ENCODE measurements around the gene KIZ. TPM values are rescaled to one million over a fixed set of nuclear protein-coding genes. Genes with fewer than 3 reads are reported as not detected.

Gene KIZ
- total RNA-seq, 1 experiment from 2014 or later = 43.6 TPM

GRCh38 chr20:21114584-21114983 lies 11.3 kb upstream of the KIZ start (continued):
- TF ChIP-seq ARID4B (CRISPR knock-in tag; IDR thresholded peaks at IDR 0.05; ENCODE audit: borderline replicate concordance) = no peak
- TF ChIP-seq KAT7 (CRISPR knock-in tag; IDR thresholded peaks at IDR 0.05; ENCODE audit: borderline replicate concordance) = no peak
- no peak for TF ChIP-seq PRDM15 (CRISPR knock-in tag; IDR thresholded peaks at IDR 0.05)

- Mint-ChIP-seq H3K27ac (no peak overlapping the region), H3K9me3 (peaks cover 6% of the 10 kb centered on the region), H3K36me3 (no peaks in the 10 kb centered on the region), H3K4me1 (no peaks in the 10 kb centered on the region), H3K4me3 (no peak overlapping the region), H3K27me3 (ENCODE audit: low read depth) (no peaks in the 10 kb centered on the region; the same call in 1 of the 2 replicates)
- ATAC-seq = no peak
- ChIA-PET POLR2A (interaction anchor here (0.6 to 1.0 kb wide), 2 partner anchors 8 to 15 kb away, joined by 3 to 5 read pairs; partner anchors contain the start of gene KIZ), CTCF (no interaction called here)
- no peak for DNase-seq (ENCODE audit: low spot score)
- TF ChIP-seq, protein P1, sequence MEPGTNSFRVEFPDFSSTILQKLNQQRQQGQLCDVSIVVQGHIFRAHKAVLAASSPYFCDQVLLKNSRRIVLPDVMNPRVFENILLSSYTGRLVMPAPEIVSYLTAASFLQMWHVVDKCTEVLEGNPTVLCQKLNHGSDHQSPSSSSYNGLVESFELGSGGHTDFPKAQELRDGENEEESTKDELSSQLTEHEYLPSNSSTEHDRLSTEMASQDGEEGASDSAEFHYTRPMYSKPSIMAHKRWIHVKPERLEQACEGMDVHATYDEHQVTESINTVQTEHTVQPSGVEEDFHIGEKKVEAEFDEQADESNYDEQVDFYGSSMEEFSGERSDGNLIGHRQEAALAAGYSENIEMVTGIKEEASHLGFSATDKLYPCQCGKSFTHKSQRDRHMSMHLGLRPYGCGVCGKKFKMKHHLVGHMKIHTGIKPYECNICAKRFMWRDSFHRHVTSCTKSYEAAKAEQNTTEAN (CRISPR knock-in tag; IDR thresholded peaks at IDR 0.05) = no peak
- no peak for TF ChIP-seq ZNF396 (CRISPR knock-in tag; IDR thresholded peaks at IDR 0.05; ENCODE audit: borderline replicate concordance)
- TF ChIP-seq, protein P2, sequence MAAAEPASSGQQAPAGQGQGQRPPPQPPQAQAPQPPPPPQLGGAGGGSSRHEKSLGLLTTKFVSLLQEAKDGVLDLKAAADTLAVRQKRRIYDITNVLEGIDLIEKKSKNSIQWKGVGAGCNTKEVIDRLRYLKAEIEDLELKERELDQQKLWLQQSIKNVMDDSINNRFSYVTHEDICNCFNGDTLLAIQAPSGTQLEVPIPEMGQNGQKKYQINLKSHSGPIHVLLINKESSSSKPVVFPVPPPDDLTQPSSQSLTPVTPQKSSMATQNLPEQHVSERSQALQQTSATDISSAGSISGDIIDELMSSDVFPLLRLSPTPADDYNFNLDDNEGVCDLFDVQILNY (CRISPR knock-in tag; IDR thresholded peaks at IDR 0.05) = no peak
- TF ChIP-seq JAZF1 (CRISPR knock-in tag; IDR thresholded peaks at IDR 0.05) = no peak
- TF ChIP-seq ZNF219 (CRISPR knock-in tag; IDR thresholded peaks at IDR 0.05; ENCODE audit: borderline replicate concordance) = no peak
- TF ChIP-seq E2F1 (CRISPR knock-in tag; IDR thresholded peaks at IDR 0.05) = no peak
- TF ChIP-seq ZBTB21 (CRISPR knock-in tag; IDR thresholded peaks at IDR 0.05; ENCODE audit: borderline replicate concordance) = no peak
Measured at GRCh38 chr20:21117521-21117920, 8.4 kb upstream of the KIZ start.

- no peak overlapping the region for H3K4me3 Mint-ChIP-seq
- DNase-seq (ENCODE audit: low spot score) = no peak
- H3K9me3 Mint-ChIP-seq = peaks cover 6% of the 10 kb centered on the region
- H3K27ac Mint-ChIP-seq = no peak overlapping the region
- H3K27me3 Mint-ChIP-seq (ENCODE audit: low read depth) = no peaks in the 10 kb centered on the region
- no peaks in the 10 kb centered on the region for H3K36me3 Mint-ChIP-seq
- H3K4me1 Mint-ChIP-seq = no peaks in the 10 kb centered on the region
- ATAC-seq = no peak
- POLR2A ChIA-PET = no interaction called here
- CTCF ChIA-PET = no interaction called here
- TF ChIP-seq ZNF317 (CRISPR knock-in tag; IDR thresholded peaks at IDR 0.05; ENCODE audit: borderline replicate concordance, low read depth) (no peak), ZNF281 (CRISPR knock-in tag; IDR thresholded peaks at IDR 0.05) (no peak), FOXP1 (CRISPR knock-in tag; IDR thresholded peaks at IDR 0.05; ENCODE audit: borderline replicate concordance) (no peak), ZNF219 (CRISPR knock-in tag; IDR thresholded peaks at IDR 0.05; ENCODE audit: borderline replicate concordance) (no peak), TEAD1 (CRISPR knock-in tag; IDR thresholded peaks at IDR 0.05) (no peak), NR1H2 (CRISPR knock-in tag; IDR thresholded peaks at IDR 0.05) (no peak)
- TF ChIP-seq, protein P3, sequence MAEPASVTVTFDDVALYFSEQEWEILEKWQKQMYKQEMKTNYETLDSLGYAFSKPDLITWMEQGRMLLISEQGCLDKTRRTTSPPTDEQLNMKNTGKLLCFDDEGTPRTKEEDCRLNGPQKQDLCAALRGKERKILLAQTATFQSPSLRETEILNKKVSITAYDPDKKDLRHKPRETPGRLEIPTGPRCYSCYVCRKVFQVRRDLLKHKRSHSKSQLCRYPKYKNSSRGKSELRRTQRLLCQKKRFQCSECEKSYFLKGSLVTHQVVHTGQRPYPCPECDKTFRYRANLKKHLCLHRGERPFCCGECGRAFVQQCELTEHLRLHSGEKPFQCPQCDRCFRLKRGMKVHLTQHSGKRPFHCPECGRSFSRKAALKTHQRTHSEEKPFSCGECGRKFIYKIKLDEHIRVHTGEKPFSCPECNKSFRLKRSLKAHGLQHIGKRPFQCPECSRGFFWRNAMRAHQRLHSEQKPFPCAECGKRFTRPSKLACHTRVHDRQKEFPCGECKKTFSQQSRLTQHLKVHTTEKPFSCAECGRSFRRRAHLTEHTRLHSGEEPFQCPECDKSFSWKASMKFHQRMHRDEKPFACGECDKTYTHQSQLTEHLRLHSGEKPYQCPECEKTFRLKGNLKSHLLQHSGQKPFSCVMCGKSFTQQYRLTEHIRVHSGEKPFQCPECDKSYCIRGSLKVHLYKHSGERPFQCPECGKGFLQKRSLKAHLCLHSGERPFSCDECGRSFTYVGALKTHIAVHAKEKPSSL (CRISPR knock-in tag; conservative IDR thresholded peaks at IDR 0.05) = no peak
Measured at GRCh38 chr20:21118138-21118537, 7.7 kb upstream of the KIZ start.
